Breast epithelium (tissue), 4 donors: ENCODE measurements around the gene CCR3. TPM values are rescaled to one million over a fixed set of nuclear protein-coding genes. Genes with fewer than 3 reads are reported as not detected.

Source experiments
- DNase-seq, 2 donors: peaks; one replicate each; pipeline ENCODE4 v3.0.0-alpha.2; 2019; ENCODE audit warnings: low spot score in 2 of 2
- H3K27ac ChIP-seq, 2 donors: fragments of 200-600 bp; sonication (generic) in 1 of 2; one replicate each; pipeline ENCODE4 v1.5.1; 2016 to 2019; ENCODE audit warnings: mild to moderate bottlenecking in 1 of 2
- H3K27me3 ChIP-seq, 2 donors: fragments of 200-600 bp; sonication (generic) in 1 of 2; one replicate each; pipeline versions ENCODE4 v1.5.1 to v1.6.0; 2017 to 2019; ENCODE audit warnings: control low read depth in 1 of 2, mild to moderate bottlenecking in 1 of 2
- H3K36me3 ChIP-seq: fragments of 200-600 bp; one replicate; pipeline ENCODE4 v1.5.1; 2019
- H3K4me1 ChIP-seq, 2 donors: fragments of 200-600 bp; sonication (generic); one replicate each; pipeline ENCODE4 v1.5.1; 2016 to 2019; ENCODE audit warnings: control low read depth in 1 of 2
- H3K4me3 ChIP-seq, 3 donors: fragments of 200-600 bp; sonication (generic); 1 replicate in 2 of 3; 2 replicates in 1 of 3; pipeline ENCODE4 v1.5.1; 2016 to 2019; ENCODE audit warnings: mild to moderate bottlenecking in 3 of 3, moderate library complexity in 2 of 3
- H3K9me3 ChIP-seq, 2 donors: fragments of 200-600 bp; sonication (generic) in 1 of 2; one replicate each; pipeline ENCODE4 v1.5.1; 2016 to 2019; ENCODE audit warnings: control low read depth in 1 of 2
- CTCF ChIP-seq, 3 donors: fragments of 450-650 bp; IDR thresholded peaks; one replicate each; pipeline ENCODE4 v1.5.1; 2016 to 2017; ENCODE audit warnings: antibody characterized with exemption in 3 of 3, mild to moderate bottlenecking in 3 of 3, moderate library complexity in 3 of 3
- POLR2A ChIP-seq: fragments of 450-650 bp; IDR thresholded peaks from one replicate; pipeline ENCODE4 v1.6.1; 2016; ENCODE audit warnings: antibody characterized with exemption, mild to moderate bottlenecking, moderate library complexity
- POLR2AphosphoS5 ChIP-seq, 3 donors: sonication (generic); formaldehyde crosslinking; IDR thresholded peaks; one replicate each; pipeline ENCODE4 v1.6.1; 2017; ENCODE audit warnings: antibody characterized with exemption in 3 of 3
- intact Hi-C: fragments of 100-400 bp; cut with DNase I; formaldehyde crosslinking; loops from one replicate; pipeline ENCODE4 v1.15.1; 2023; ENCODE audit warnings: low total_unique reads
- total RNA-seq, 3 donors: library from RNA; depleted of rRNA; stranded (reverse); fragments of >200 nt; gene quantifications; one replicate each; pipeline ENCODE4 v1.1.0, GENCODE V29; 2016

Gene CCR3
- total RNA-seq, 3 donors from 2014 or later: not detected

- Histone ChIP-seq H3K27ac (no peak overlapping the region), H3K36me3 (no peaks in the 10 kb centered on the region), H3K4me1 (no peaks in the 10 kb centered on the region), H3K9me3 (no peaks in the 10 kb centered on the region), H3K27me3 (no peaks in the 10 kb centered on the region), H3K4me3 (no peak overlapping the region)
- no peak for DNase-seq
- TF ChIP-seq POLR2A (no peak), CTCF (IDR thresholded peaks at IDR 0.05) (no peak), POLR2AphosphoS5 (IDR thresholded peaks at IDR 0.05) (no peak)
- intact Hi-C loops: no loop called here
Measured at GRCh38 chr3:46301122-46301835, 59.0 kb downstream of the CCR3 start.

GRCh38 chr3:46303240-46303639 is 61.0 kb downstream of the CCR3 start:
- no peaks in the 10 kb centered on the region for H3K4me1 ChIP-seq
- no peak for TF ChIP-seq CTCF (IDR thresholded peaks at IDR 0.05)
- no peak for DNase-seq
- no peaks in the 10 kb centered on the region for H3K36me3 ChIP-seq
- no peak overlapping the region for H3K27ac ChIP-seq
- no peaks in the 10 kb centered on the region for H3K9me3 ChIP-seq
- no peak overlapping the region for H3K4me3 ChIP-seq
- intact Hi-C loops: no loop called here
- no peaks in the 10 kb centered on the region for H3K27me3 ChIP-seq

GRCh38 chr3:46304739-46305138 is 62.5 kb downstream of the CCR3 start:
- intact Hi-C loops: no loop called here

GRCh38 chr3:46312991-46313390 is 70.7 kb downstream of the CCR3 start:
- Histone ChIP-seq H3K4me1 (no peaks in the 10 kb centered on the region), H3K4me3 (no peak overlapping the region), H3K27me3 (no peaks in the 10 kb centered on the region), H3K9me3 (no peaks in the 10 kb centered on the region), H3K36me3 (no peaks in the 10 kb centered on the region), H3K27ac (no peak overlapping the region)
- no peak for DNase-seq
- intact Hi-C loops: no loop called here
- TF ChIP-seq POLR2AphosphoS5 (IDR thresholded peaks at IDR 0.05) (peak in 1 of 3 donors; percentile 38), POLR2A (no peak)

More at GRCh38 chr3:46304739-46305138, 62.5 kb downstream of the CCR3 start:
- Histone ChIP-seq H3K4me1 (no peaks in the 10 kb centered on the region), H3K27me3 (no peaks in the 10 kb centered on the region), H3K36me3 (no peaks in the 10 kb centered on the region), H3K27ac (no peak overlapping the region), H3K9me3 (no peaks in the 10 kb centered on the region), H3K4me3 (no peak overlapping the region)
- no peak for TF ChIP-seq POLR2A
- no peak for TF ChIP-seq CTCF (IDR thresholded peaks at IDR 0.05)
- TF ChIP-seq POLR2AphosphoS5 (IDR thresholded peaks at IDR 0.05): no peak
- no peak for DNase-seq

GRCh38 chr3:46314517-46314916 is 72.3 kb downstream of the CCR3 start:
- intact Hi-C loops: no loop called here
- H3K4me1 ChIP-seq: no peaks in the 10 kb centered on the region
- H3K27me3 ChIP-seq: no peaks in the 10 kb centered on the region
- DNase-seq: no peak
- H3K4me3 ChIP-seq: no peak overlapping the region
- TF ChIP-seq POLR2AphosphoS5 (IDR thresholded peaks at IDR 0.05) (no peak), CTCF (IDR thresholded peaks at IDR 0.05) (no peak), POLR2A (no peak)
- H3K27ac ChIP-seq: no peak overlapping the region
- no peaks in the 10 kb centered on the region for H3K36me3 ChIP-seq
- no peaks in the 10 kb centered on the region for H3K9me3 ChIP-seq

- H3K36me3 ChIP-seq: no peaks in the 10 kb centered on the region
- no peak for DNase-seq
- H3K27ac ChIP-seq: no peak overlapping the region
- intact Hi-C loops: no loop called here
- no peaks in the 10 kb centered on the region for H3K9me3 ChIP-seq
- H3K4me1 ChIP-seq: no peaks in the 10 kb centered on the region
- H3K27me3 ChIP-seq: no peaks in the 10 kb centered on the region
- no peak overlapping the region for H3K4me3 ChIP-seq
- no peak for TF ChIP-seq CTCF (IDR thresholded peaks at IDR 0.05)
- no peak for TF ChIP-seq POLR2AphosphoS5 (IDR thresholded peaks at IDR 0.05)
- no peak for TF ChIP-seq POLR2A
Measured at GRCh38 chr3:46316206-46316605, 73.9 kb downstream of the CCR3 start.
